DOHH2 (cell line): ENCODE measurements around the gene HOXC9.

Source experiments
- H3F3A ChIP-seq: fragments of 200-600 bp; sonication (generic), shearing (Covaris generic); 2 replicates; pipeline ENCODE4 v1.6.0; 2016; ENCODE audit warnings: antibody characterized with exemption, mild to moderate bottlenecking; ENCODE audit not compliant: control insufficient read depth, insufficient read depth
- H3K27ac ChIP-seq: fragments of 200-600 bp; sonication (generic); 2 replicates; pipeline ENCODE4 v1.5.1; 2014; ENCODE audit warnings: low read depth, mild to moderate bottlenecking, low read length, moderate library complexity
- H3K27me3 ChIP-seq: fragments of 200-600 bp; sonication (generic); 2 replicates; pipeline ENCODE4 v1.6.1; 2014; ENCODE audit warnings: mild to moderate bottlenecking, low read length, mixed read lengths; ENCODE audit not compliant: control insufficient read depth
- H3K36me3 ChIP-seq: fragments of 200-600 bp; sonication (generic); 2 replicates; pipeline ENCODE4 v1.6.1; 2014; ENCODE audit warnings: mild to moderate bottlenecking, low read length, moderate library complexity, mixed read lengths; ENCODE audit not compliant: control insufficient read depth
- H3K4me1 ChIP-seq: fragments of 200-600 bp; sonication (generic); 2 replicates; pipeline ENCODE4 v1.6.1; 2014; ENCODE audit warnings: mild to moderate bottlenecking, low read length, mixed read lengths; ENCODE audit not compliant: control insufficient read depth
- H3K4me2 ChIP-seq: fragments of 200-600 bp; sonication (generic); 2 replicates; pipeline ENCODE4 v1.6.0; 2014; ENCODE audit warnings: mild to moderate bottlenecking, low read length, moderate library complexity
- H3K4me3 ChIP-seq: fragments of 200-600 bp; sonication (generic); 2 replicates; pipeline ENCODE4 v1.5.1; 2014; ENCODE audit warnings: mild to moderate bottlenecking, low read length, mixed read lengths
- H3K79me2 ChIP-seq: fragments of 200-600 bp; sonication (generic); 2 replicates; pipeline ENCODE4 v1.6.1; 2014; ENCODE audit warnings: mild to moderate bottlenecking, low read length, mixed read lengths; ENCODE audit not compliant: control insufficient read depth
- H3K9me2 ChIP-seq: fragments of 200-600 bp; sonication (generic); replicated peaks from 2 replicates; pipeline ENCODE4 v1.6.1; 2014; ENCODE audit warnings: mild to moderate bottlenecking, low read length, mixed read lengths; ENCODE audit not compliant: control insufficient read depth
- H3K9me3 ChIP-seq: fragments of 200-600 bp; sonication (generic); 2 replicates; pipeline ENCODE4 v1.6.1; 2014; ENCODE audit warnings: antibody characterized with exemption, low read length, mixed read lengths; ENCODE audit not compliant: control insufficient read depth, insufficient read depth
- H4K20me1 ChIP-seq: fragments of 200-600 bp; sonication (generic); 2 replicates; pipeline ENCODE4 v1.6.0; 2014; ENCODE audit warnings: low read depth, mild to moderate bottlenecking, antibody characterized with exemption, low read length, moderate library complexity; ENCODE audit not compliant: control insufficient read depth, insufficient read depth
- CTCF ChIP-seq: fragments of 200-600 bp; sonication (generic); IDR thresholded peaks from one replicate; pipeline ENCODE4 v1.5.1; 2014; ENCODE audit warnings: antibody characterized with exemption, mild to moderate bottlenecking, low read depth, low read length; ENCODE audit not compliant: poor library complexity, severe bottlenecking
- EZH2phosphoT487 ChIP-seq: fragments of 200-600 bp; sonication (generic); IDR thresholded peaks from 2 replicates; pipeline ENCODE4 v1.6.1; 2017; ENCODE audit warnings: borderline replicate concordance, mild to moderate bottlenecking, antibody characterized with exemption, low read length, moderate library complexity, mixed read lengths

HOXC9 gene

GRCh38 chr12:54002915-54003389 lies 3.0 kb downstream of the HOXC9 start:
- Histone ChIP-seq H3K27ac (no peak overlapping the region), H3K4me2 (no peak overlapping the region), H3F3A (no peaks in the 10 kb centered on the region), H3K4me3 (no peak overlapping the region), H3K79me2 (no peaks in the 10 kb centered on the region), H3K9me2 (no peaks in the 10 kb centered on the region), H3K36me3 (no peaks in the 10 kb centered on the region), H3K4me1 (peaks cover 20% of the 10 kb centered on the region), H3K9me3 (no peaks in the 10 kb centered on the region), H4K20me1 (no peaks in the 10 kb centered on the region), H3K27me3 (peaks cover 76% of the 10 kb centered on the region)
- no peak for TF ChIP-seq CTCF
- TF ChIP-seq EZH2phosphoT487, result no peak

GRCh38 chr12:54003625-54004024 lies 3.7 kb downstream of the HOXC9 start:
- Histone ChIP-seq H3K4me1 (peaks cover 20% of the 10 kb centered on the region), H3K36me3 (no peaks in the 10 kb centered on the region), H3K4me3 (no peak overlapping the region), H3K27ac (no peak overlapping the region), H3K27me3 (peaks cover 76% of the 10 kb centered on the region), H3K9me3 (no peaks in the 10 kb centered on the region), H4K20me1 (no peaks in the 10 kb centered on the region), H3F3A (no peaks in the 10 kb centered on the region), H3K79me2 (no peaks in the 10 kb centered on the region), H3K9me2 (no peaks in the 10 kb centered on the region), H3K4me2 (no peak overlapping the region)
- TF ChIP-seq EZH2phosphoT487 (no peak), CTCF (no peak)

GRCh38 chr12:54004063-54004840 lies 4.3 kb downstream of the HOXC9 start:
- Histone ChIP-seq H3K27me3 (peaks cover 76% of the 10 kb centered on the region), H3K27ac (no peak overlapping the region), H3K9me2 (no peaks in the 10 kb centered on the region), H3F3A (no peaks in the 10 kb centered on the region), H3K36me3 (no peaks in the 10 kb centered on the region), H4K20me1 (no peaks in the 10 kb centered on the region), H3K4me3 (no peak overlapping the region), H3K4me1 (peaks cover 20% of the 10 kb centered on the region), H3K4me2 (0 out of 2 replicates have a peak overlapping the region, but pooled peaks have one; percentile 78), H3K79me2 (no peaks in the 10 kb centered on the region), H3K9me3 (no peaks in the 10 kb centered on the region)
- TF ChIP-seq EZH2phosphoT487, result no peak
- peak; percentile 14 for TF ChIP-seq CTCF
